ENCODE measurements around the gene LHPP. TPM values are rescaled to one million over a fixed set of nuclear protein-coding genes. Genes with fewer than 3 reads are reported as not detected.

Gene LHPP
- total and polyA plus RNA-seq, 3 donors from 2014 or later: 34.2 to 46.0 (median 45.0) TPM

DNA sequence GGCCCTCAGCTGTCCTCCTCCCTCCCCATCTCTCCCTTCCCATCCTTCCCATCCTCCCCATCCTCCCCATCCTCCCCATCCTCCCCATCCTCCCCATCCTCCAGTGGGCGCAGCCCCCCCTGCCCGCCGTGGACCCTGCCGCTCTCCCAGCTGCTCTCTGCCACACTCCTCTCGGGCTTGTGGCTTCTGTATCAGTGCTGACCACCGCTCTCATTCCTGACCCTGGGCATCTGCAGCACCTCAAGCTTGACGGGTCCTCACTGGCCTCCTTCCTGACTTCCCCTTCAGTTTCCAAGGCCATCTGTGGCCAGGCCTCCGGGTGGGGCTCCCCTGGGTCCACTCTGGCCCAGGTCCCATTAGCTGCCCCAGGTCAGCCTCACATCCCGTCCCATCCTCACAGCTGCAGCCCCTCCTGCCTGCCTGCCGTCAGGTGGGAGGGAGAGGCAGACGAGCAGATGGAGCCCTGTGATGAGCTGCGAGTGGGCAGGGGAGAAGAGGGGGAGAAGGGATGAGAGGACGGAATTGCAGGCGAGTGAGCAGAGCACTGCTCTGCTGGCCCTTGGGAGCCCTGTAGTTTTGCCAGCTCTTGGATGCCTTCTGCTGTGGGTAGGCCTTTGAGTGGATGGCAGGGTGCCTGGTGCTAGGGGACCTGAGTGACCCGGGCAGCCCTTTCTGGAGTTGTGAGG lies 35.7 kb downstream of the LHPP start:
- Histone ChIP-seq H3K4me3 (no peak overlapping the region), H3K27ac (no peak overlapping the region), H3K27me3 (no peaks in the 10 kb centered on the region), H3K9me3 (no peaks in the 10 kb centered on the region), H3K36me3 (ENCODE audit: low read depth, missing control alignments) (no peaks in the 10 kb centered on the region), H3K4me1 (no peaks in the 10 kb centered on the region)
- TF ChIP-seq, protein P1, sequence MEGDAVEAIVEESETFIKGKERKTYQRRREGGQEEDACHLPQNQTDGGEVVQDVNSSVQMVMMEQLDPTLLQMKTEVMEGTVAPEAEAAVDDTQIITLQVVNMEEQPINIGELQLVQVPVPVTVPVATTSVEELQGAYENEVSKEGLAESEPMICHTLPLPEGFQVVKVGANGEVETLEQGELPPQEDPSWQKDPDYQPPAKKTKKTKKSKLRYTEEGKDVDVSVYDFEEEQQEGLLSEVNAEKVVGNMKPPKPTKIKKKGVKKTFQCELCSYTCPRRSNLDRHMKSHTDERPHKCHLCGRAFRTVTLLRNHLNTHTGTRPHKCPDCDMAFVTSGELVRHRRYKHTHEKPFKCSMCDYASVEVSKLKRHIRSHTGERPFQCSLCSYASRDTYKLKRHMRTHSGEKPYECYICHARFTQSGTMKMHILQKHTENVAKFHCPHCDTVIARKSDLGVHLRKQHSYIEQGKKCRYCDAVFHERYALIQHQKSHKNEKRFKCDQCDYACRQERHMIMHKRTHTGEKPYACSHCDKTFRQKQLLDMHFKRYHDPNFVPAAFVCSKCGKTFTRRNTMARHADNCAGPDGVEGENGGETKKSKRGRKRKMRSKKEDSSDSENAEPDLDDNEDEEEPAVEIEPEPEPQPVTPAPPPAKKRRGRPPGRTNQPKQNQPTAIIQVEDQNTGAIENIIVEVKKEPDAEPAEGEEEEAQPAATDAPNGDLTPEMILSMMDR (IDR thresholded peaks at IDR 0.05): no peak
- no peak for TF ChIP-seq POLR2A (IDR thresholded peaks at IDR 0.05)
- intact Hi-C loops (cut with DNase I; ENCODE audit: low total_unique reads): no loop called here
- WGBS, 2 donors: 70 to 78% methylated on average over 15 of the region's 15 CpGs
- DNase-seq: no peak

DNA sequence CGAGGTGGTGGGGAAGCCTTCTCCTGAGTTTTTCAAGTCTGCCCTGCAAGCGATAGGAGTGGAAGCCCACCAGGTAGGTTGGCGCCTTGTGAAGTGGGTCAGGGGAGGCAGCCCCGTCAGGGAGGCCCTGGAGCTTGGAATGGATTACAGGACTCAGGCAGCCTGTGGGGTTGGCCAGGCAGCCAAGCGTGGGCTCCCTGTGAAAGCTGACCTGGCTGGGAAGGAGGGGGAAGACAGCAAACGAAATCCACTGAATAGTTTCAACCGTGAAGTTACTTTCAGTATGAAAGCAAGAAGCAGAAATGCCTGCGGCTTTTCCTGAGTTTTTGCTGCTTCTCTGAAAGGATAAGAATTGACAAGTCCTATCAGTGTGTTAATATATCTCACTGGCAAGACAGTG lies 36.4 kb downstream of the LHPP start:
- Histone ChIP-seq H3K36me3 (ENCODE audit: low read depth, missing control alignments) (no peaks in the 10 kb centered on the region), H3K4me3 (no peak overlapping the region), H3K9me3 (no peaks in the 10 kb centered on the region), H3K27me3 (no peaks in the 10 kb centered on the region), H3K4me1 (no peaks in the 10 kb centered on the region), H3K27ac (no peak overlapping the region)
- intact Hi-C loops (cut with DNase I; ENCODE audit: low total_unique reads): no loop called here
- no peak for DNase-seq
- no peak for TF ChIP-seq POLR2A (IDR thresholded peaks at IDR 0.05)
- TF ChIP-seq, protein P1 (IDR thresholded peaks at IDR 0.05): no peak
- WGBS, 2 donors: 91 to 93% methylated on average over 6 to 8 of the region's 8 CpGs

DNA sequence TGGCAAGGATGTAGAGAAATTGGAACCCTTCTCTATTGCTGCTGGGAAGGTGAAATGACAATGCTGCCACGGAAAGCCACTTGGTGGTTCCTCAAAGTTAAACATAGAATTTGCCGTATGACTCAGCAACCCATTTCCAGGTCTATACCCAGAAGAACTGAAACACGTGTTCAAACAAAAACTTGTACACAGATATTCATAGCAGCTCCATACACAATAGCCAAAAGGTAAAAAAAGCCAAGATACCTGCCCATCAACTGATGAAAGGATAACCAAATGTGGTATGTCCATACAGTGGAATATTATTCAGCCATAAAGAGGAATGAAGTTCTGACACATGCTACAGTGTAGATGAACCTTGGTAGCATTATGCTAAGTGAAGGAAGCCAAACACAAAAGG lies 39.1 kb downstream of the LHPP start:
- no peaks in the 10 kb centered on the region for H3K4me1 ChIP-seq
- H3K36me3 ChIP-seq (ENCODE audit: low read depth, missing control alignments): no peaks in the 10 kb centered on the region
- TF ChIP-seq, protein P1 (IDR thresholded peaks at IDR 0.05): no peak
- no peak for TF ChIP-seq POLR2A (IDR thresholded peaks at IDR 0.05)
- no peaks in the 10 kb centered on the region for H3K27me3 ChIP-seq
- WGBS, 2 donors: 92 to 95% methylated on average over 3 of the region's 3 CpGs
- intact Hi-C loops (cut with DNase I; ENCODE audit: low total_unique reads): no loop called here
- no peak for DNase-seq
- no peak overlapping the region for H3K27ac ChIP-seq
- no peak overlapping the region for H3K4me3 ChIP-seq
- H3K9me3 ChIP-seq: no peaks in the 10 kb centered on the region

DNA sequence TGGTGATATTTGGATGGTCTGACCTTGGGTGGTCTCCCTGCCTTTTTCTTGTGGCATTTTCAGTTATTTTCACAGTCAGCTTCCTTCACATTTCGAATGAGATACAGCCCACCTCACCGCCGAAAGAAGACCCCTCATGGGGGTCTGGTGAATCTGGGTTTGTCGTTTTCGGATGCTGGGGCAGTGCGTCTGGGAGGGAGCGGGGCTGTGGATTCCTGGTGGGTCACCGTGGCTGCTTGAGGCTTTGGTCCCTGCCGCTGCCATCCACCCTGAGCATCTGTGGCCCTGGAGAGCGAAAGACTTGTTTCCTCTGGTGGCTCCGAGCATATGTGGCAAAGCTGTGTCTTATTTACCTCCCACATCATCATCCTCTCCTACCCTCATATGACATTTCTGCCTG lies 43.1 kb downstream of the LHPP start:
- no peaks in the 10 kb centered on the region for H3K36me3 ChIP-seq (ENCODE audit: low read depth, missing control alignments)
- no peaks in the 10 kb centered on the region for H3K27me3 ChIP-seq
- no peak overlapping the region for H3K27ac ChIP-seq
- no peak overlapping the region for H3K4me3 ChIP-seq
- TF ChIP-seq POLR2A (IDR thresholded peaks at IDR 0.05): no peak
- TF ChIP-seq, protein P1 (IDR thresholded peaks at IDR 0.05): no peak
- no peaks in the 10 kb centered on the region for H3K9me3 ChIP-seq
- intact Hi-C loops (cut with DNase I; ENCODE audit: low total_unique reads): no loop called here
- WGBS, 2 donors: 84 to 93% methylated on average over 11 of the region's 11 CpGs
- peaks cover 4% of the 10 kb centered on the region for H3K4me1 ChIP-seq
- DNase-seq: no peak

DNA sequence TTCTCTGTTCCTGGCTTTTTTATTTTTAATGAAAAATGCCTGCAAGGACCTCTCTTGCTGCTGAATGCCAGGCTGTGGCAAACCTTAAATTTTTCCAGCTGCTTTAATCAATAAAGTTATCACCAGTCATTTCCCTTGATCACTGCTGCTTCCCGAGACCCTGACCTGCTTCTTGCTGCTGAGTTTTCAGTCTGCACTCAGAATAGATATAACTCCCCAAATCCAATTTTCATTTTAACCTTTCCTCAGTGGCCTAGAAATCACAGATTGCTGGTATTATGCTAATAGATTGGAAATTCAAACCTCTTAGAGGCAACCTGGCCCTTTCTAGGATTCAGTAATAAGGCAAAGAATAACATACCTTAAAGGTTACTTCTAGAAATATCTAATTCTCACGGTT lies 43.7 kb downstream of the LHPP start:
- no peak for TF ChIP-seq POLR2A (IDR thresholded peaks at IDR 0.05)
- TF ChIP-seq, protein P1 (IDR thresholded peaks at IDR 0.05): no peak
- Histone ChIP-seq H3K4me1 (peaks cover 4% of the 10 kb centered on the region), H3K27me3 (no peaks in the 10 kb centered on the region), H3K4me3 (no peak overlapping the region), H3K36me3 (ENCODE audit: low read depth, missing control alignments) (no peaks in the 10 kb centered on the region), H3K9me3 (no peaks in the 10 kb centered on the region), H3K27ac (no peak overlapping the region)
- DNase-seq: no peak
- 66 to 70% methylated on average over 2 of the region's 2 CpGs for WGBS, 2 donors
- intact Hi-C loops (cut with DNase I; ENCODE audit: low total_unique reads): no loop called here
